A673 (cell line): ENCODE data around the gene MAG. TPM values are rescaled to one million over a fixed set of nuclear protein-coding genes. Genes with fewer than 3 reads are reported as not detected.

Experiments used
- BruUV-seq: library from RNA; stranded (reverse); fragments of 400-500 nt; replicated peaks from 2 replicates; lab custom pipeline; 2021; lab: Mats Ljungman, UMichigan
- CTCF ChIA-PET: fragments of 300-600 bp; sonication (Branson Sonifier 250); formaldehyde crosslinking; loops from one replicate; lab custom pipeline; 2022; ENCODE audit warnings: antibody characterized with exemption; lab: Charles Lee
- POLR2A ChIA-PET: fragments of 300-600 bp; sonication (Branson Sonifier 250); formaldehyde crosslinking; loops from one replicate; lab custom pipeline; 2022; ENCODE audit warnings: antibody characterized with exemption; ENCODE audit not compliant: low non-redundant PET; lab: Charles Lee
- DNase-seq: peaks from one replicate; pipeline ENCODE4 v3.0.0-alpha.2; 2015; ENCODE audit warnings: low spot score
- H3K27ac ChIP-seq: fragments of 200-600 bp; sonication (generic); 2 replicates; pipeline ENCODE4 v1.5.1; 2016; ENCODE audit warnings: mixed run types, low read depth, mild to moderate bottlenecking, mixed read lengths, antibody characterized with exemption, low read length; ENCODE audit not compliant: poor library complexity, severe bottlenecking
- H3K27me3 ChIP-seq: fragments of 200-600 bp; sonication (generic); replicated peaks from 2 replicates; pipeline ENCODE4 v1.6.1; 2017; ENCODE audit warnings: mixed run types, low read depth, mild to moderate bottlenecking, mixed read lengths, antibody characterized with exemption, low read length; ENCODE audit not compliant: insufficient read depth, poor library complexity
- H3K36me3 ChIP-seq: fragments of 200-600 bp; sonication (generic); 2 replicates; pipeline ENCODE4 v1.6.1; 2016; ENCODE audit warnings: mixed run types, mild to moderate bottlenecking, mixed read lengths, antibody characterized with exemption, low read length; ENCODE audit not compliant: insufficient read depth, poor library complexity, severe bottlenecking
- H3K4me1 ChIP-seq: fragments of 200-600 bp; sonication (generic); 2 replicates; pipeline ENCODE4 v1.6.1; 2017; ENCODE audit warnings: mixed run types, mild to moderate bottlenecking, mixed read lengths, antibody characterized with exemption, low read length; ENCODE audit not compliant: insufficient read depth, poor library complexity, severe bottlenecking
- H3K4me3 ChIP-seq: fragments of 200-600 bp; sonication (generic); 2 replicates; pipeline ENCODE4 v1.5.1; 2016; ENCODE audit warnings: low read depth, mixed run types, mild to moderate bottlenecking, mixed read lengths, low read length; ENCODE audit not compliant: poor library complexity, severe bottlenecking
- H3K9me3 ChIP-seq: fragments of 200-600 bp; sonication (generic); 2 replicates; pipeline ENCODE4 v1.6.1; 2016; ENCODE audit warnings: mixed run types, low read depth, mild to moderate bottlenecking, mixed read lengths, antibody characterized with exemption, low read length; ENCODE audit not compliant: poor library complexity, severe bottlenecking
- EZH2 ChIP-seq: fragments of 200-600 bp; sonication (generic); IDR thresholded peaks from 2 replicates; pipeline ENCODE4 v1.6.1; 2017; ENCODE audit warnings: borderline replicate concordance, low read depth, mild to moderate bottlenecking, mixed read lengths, antibody characterized with exemption, low read length; ENCODE audit not compliant: poor library complexity, severe bottlenecking
- intact Hi-C: fragments of 100-400 bp; cut with micrococcal nuclease; formaldehyde crosslinking; loops from one replicate; pipeline ENCODE4 v1.10.0; 2022; ENCODE audit not compliant: unreplicated experiment
- total RNA-seq: library from RNA; stranded (reverse); gene quantifications from 2 replicates; pipeline ENCODE4 v1.2.3, GENCODE V29; 2021
- TF ChIP-seq, protein P1 (sequence below): fragments of 300-800, 200-600 bp; sonication (generic); conservative IDR thresholded peaks from 2 replicates; pipeline ENCODE4 v1.5.1; 2017; ENCODE audit warnings: low read depth, mild to moderate bottlenecking, antibody characterized with exemption, low read length, moderate library complexity, mixed read lengths

Gene MAG
- total RNA-seq, 1 experiment from 2014 or later, result not detected

- H3K4me3 ChIP-seq, result no peak overlapping the region
- H3K27me3 ChIP-seq, result no peaks in the 10 kb centered on the region
- H3K27ac ChIP-seq, result no peak overlapping the region
- CTCF ChIA-PET, result no interaction called here
- H3K4me1 ChIP-seq, result no peaks in the 10 kb centered on the region
- BruUV-seq, result no TSS peak
- DNase-seq, result no peak
- H3K36me3 ChIP-seq, result no peaks in the 10 kb centered on the region
- no peak for TF ChIP-seq EZH2
- TF ChIP-seq, protein P1, sequence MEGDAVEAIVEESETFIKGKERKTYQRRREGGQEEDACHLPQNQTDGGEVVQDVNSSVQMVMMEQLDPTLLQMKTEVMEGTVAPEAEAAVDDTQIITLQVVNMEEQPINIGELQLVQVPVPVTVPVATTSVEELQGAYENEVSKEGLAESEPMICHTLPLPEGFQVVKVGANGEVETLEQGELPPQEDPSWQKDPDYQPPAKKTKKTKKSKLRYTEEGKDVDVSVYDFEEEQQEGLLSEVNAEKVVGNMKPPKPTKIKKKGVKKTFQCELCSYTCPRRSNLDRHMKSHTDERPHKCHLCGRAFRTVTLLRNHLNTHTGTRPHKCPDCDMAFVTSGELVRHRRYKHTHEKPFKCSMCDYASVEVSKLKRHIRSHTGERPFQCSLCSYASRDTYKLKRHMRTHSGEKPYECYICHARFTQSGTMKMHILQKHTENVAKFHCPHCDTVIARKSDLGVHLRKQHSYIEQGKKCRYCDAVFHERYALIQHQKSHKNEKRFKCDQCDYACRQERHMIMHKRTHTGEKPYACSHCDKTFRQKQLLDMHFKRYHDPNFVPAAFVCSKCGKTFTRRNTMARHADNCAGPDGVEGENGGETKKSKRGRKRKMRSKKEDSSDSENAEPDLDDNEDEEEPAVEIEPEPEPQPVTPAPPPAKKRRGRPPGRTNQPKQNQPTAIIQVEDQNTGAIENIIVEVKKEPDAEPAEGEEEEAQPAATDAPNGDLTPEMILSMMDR, result no peak
- POLR2A ChIA-PET, result no interaction called here
- no peaks in the 10 kb centered on the region for H3K9me3 ChIP-seq
- intact Hi-C loops, result no loop called here
Observed at GRCh38 chr19:35305181-35305580, 13.2 kb downstream of the MAG start.

- TF ChIP-seq EZH2, result no peak
- TF ChIP-seq, protein P1, result peak; percentile 55
- Histone ChIP-seq H3K27ac (no peak overlapping the region), H3K9me3 (no peaks in the 10 kb centered on the region), H3K4me1 (no peaks in the 10 kb centered on the region), H3K36me3 (no peaks in the 10 kb centered on the region), H3K27me3 (no peaks in the 10 kb centered on the region), H3K4me3 (no peak overlapping the region)
- CTCF ChIA-PET, result no interaction called here
- POLR2A ChIA-PET, result no interaction called here
- BruUV-seq, result no TSS peak
- intact Hi-C loops, result no loop called here
- DNase-seq, result peak; percentile 23
Observed at GRCh38 chr19:35306473-35307246, 14.7 kb downstream of the MAG start.

DNA sequence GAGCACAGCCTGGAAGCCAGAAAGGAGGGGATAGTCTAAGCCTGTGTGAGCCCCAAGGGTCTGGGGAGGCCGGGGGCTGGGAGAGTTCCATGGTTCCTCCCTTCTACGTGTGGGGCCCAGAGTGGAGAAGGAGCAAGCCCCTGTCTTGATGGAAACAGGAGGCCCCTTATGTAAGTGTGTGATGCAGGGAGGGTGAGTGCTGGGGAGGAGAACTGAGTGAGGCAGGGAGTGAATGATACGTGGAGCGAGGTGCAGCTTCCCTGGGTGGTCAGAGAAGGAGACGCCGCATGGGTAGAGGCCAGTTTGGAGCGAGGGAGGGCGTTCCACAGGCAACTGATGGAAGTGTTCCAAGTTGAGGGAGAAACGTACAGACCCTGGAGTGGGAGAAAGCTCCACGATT, 16.0 kb downstream of the MAG start:
- Histone ChIP-seq H3K4me3 (no peak overlapping the region), H3K27me3 (no peaks in the 10 kb centered on the region), H3K27ac (no peak overlapping the region), H3K36me3 (no peaks in the 10 kb centered on the region), H3K4me1 (no peaks in the 10 kb centered on the region), H3K9me3 (no peaks in the 10 kb centered on the region)
- ChIA-PET CTCF (no interaction called here), POLR2A (no interaction called here)
- TF ChIP-seq, protein P1, result no peak
- TF ChIP-seq EZH2, result no peak
- intact Hi-C loops, result no loop called here
- DNase-seq, result no peak
- BruUV-seq, result no TSS peak
